Keratinocyte (primary cell): ENCODE results near the gene RCSD1.

ENCODE experiments used
- EZH2 ChIP-seq: IDR thresholded peaks from one replicate; pipeline ENCODE4 v1.6.1; 2012; ENCODE audit warnings: inconsistent platforms, mild to moderate bottlenecking, low read length, moderate library complexity
- TF ChIP-seq, protein P1 (sequence below), 3 experiments: IDR thresholded peaks in 1 of 3; conservative IDR thresholded peaks in 1 of 3; optimal IDR thresholded peaks in 1 of 3; 2 replicates in 2 of 3; 3 replicates in 1 of 3; pipeline versions ENCODE3 to v1.5.1; 2011; ENCODE audit warnings: low read length in 3 of 3, mild to moderate bottlenecking in 3 of 3, moderate library complexity in 2 of 3, control low read depth in 1 of 3, inconsistent platforms in 1 of 3; ENCODE audit not compliant: insufficient read depth in 2 of 3; ENCODE audit errors: extremely low read depth in 1 of 3

DNA sequence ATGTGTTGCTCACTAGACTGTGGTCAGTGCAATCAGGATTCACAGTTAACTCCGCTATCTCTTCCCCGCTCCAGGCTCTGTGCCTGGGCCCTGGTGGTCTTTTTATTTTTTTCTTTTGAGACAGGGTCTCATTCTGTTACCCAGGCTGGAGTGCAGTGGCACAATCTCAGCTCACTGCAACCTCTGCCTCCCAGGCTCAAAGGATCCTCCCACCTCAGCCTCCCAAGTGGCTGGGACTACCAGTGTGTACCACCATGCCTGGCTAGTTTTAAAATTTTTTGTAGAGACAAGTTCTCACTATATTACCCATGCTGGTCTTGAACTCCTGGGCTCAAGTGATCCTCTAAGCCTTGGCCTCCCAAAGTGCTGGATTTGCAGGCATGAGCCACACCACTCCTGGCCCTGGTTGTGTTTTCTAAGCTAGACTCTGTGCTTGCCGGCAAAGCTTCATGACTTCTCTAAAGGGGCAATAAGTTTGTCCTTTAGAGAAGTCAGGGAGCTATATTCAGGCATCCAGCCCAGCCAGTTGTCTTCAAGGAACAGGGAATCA is 1.4 kb downstream of the RCSD1 start:
- TF ChIP-seq, protein P1, sequence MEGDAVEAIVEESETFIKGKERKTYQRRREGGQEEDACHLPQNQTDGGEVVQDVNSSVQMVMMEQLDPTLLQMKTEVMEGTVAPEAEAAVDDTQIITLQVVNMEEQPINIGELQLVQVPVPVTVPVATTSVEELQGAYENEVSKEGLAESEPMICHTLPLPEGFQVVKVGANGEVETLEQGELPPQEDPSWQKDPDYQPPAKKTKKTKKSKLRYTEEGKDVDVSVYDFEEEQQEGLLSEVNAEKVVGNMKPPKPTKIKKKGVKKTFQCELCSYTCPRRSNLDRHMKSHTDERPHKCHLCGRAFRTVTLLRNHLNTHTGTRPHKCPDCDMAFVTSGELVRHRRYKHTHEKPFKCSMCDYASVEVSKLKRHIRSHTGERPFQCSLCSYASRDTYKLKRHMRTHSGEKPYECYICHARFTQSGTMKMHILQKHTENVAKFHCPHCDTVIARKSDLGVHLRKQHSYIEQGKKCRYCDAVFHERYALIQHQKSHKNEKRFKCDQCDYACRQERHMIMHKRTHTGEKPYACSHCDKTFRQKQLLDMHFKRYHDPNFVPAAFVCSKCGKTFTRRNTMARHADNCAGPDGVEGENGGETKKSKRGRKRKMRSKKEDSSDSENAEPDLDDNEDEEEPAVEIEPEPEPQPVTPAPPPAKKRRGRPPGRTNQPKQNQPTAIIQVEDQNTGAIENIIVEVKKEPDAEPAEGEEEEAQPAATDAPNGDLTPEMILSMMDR (optimal IDR thresholded peaks at IDR 0.05 in 1 of 3, IDR thresholded peaks at IDR 0.05 in 1 of 3, conservative IDR thresholded peaks at IDR 0.05 in 1 of 3; ENCODE audit: extremely low read depth in 1 of 3, insufficient read depth in 2 of 3, low read length in 3 of 3), result no peak
- TF ChIP-seq EZH2, result no peak
